ENCODE data around the gene MRPL12. TPM values are rescaled to one million over a fixed set of nuclear protein-coding genes. Genes with fewer than 3 reads are reported as not detected.
"Not testable (repeated sequence)": the region's sequence is repeated elsewhere in the genome, so short reads cannot be mapped to it uniquely, and the experiment has no call there.

MRPL12 gene
- total and polyA plus RNA-seq, 7 donors = 93.0 to 558 (median 175) TPM

- Histone ChIP-seq H3K4me3 (no peak overlapping the region), H3K9me3 (no peaks in the 10 kb centered on the region), H3K36me3 (ENCODE audit: insufficient read depth in 1 of 2, low read depth in 1 of 2) (peaks cover 0 to 59% of the 10 kb centered on the region in 2 donors), H3K27ac (no peak overlapping the region), H3K27me3 (ENCODE audit: insufficient read depth in 3 of 3, low read length in 2 of 3) (no peaks in the 10 kb centered on the region), H3K4me1 (no peaks in the 10 kb centered on the region)
- ATAC-seq = no peak
- TF ChIP-seq CTCF (IDR thresholded peaks at IDR 0.05) = no peak
- DNase-seq = peak in 1 of 2 donors; percentile 51
- 64 to 70% (median 69%) methylated on average over 18 of the region's 18 CpGs for WGBS, 3 donors
- intact Hi-C loops (cut with DNase I) = no loop called here
These were observed 30.7 kb upstream of the MRPL12 start for GRCh38 chr17:81672504-81672903.

GRCh38 chr17:81672954-81673353 is 30.2 kb upstream of the MRPL12 start:
- ATAC-seq = no peak
- intact Hi-C loops (cut with DNase I) = no loop called here
- H3K9me3 ChIP-seq = no peaks in the 10 kb centered on the region
- H3K27me3 ChIP-seq (ENCODE audit: insufficient read depth in 3 of 3, low read length in 2 of 3) = no peaks in the 10 kb centered on the region
- peaks cover 0 to 59% of the 10 kb centered on the region in 2 donors for H3K36me3 ChIP-seq (ENCODE audit: insufficient read depth in 1 of 2, low read depth in 1 of 2)
- no peak for TF ChIP-seq CTCF (IDR thresholded peaks at IDR 0.05)
- no peak overlapping the region for H3K4me3 ChIP-seq
- no peaks in the 10 kb centered on the region for H3K4me1 ChIP-seq
- no peak for DNase-seq
- 71 to 87% (median 81%) methylated on average over 16 of the region's 16 CpGs for WGBS, 3 donors
- no peak overlapping the region for H3K27ac ChIP-seq

- no peaks in the 10 kb centered on the region for H3K27me3 ChIP-seq (ENCODE audit: insufficient read depth in 3 of 3, low read length in 2 of 3)
- TF ChIP-seq CTCF (IDR thresholded peaks at IDR 0.05) = no peak
- WGBS, 3 donors = 74 to 81% (median 79%) methylated on average over 18 of the region's 18 CpGs
- H3K27ac ChIP-seq = no peak overlapping the region
- ATAC-seq (no peak), DNase-seq (no peak)
- H3K36me3 ChIP-seq (ENCODE audit: insufficient read depth in 1 of 2, low read depth in 1 of 2) = peaks cover 0 to 54% of the 10 kb centered on the region in 2 donors
- H3K9me3 ChIP-seq = no peaks in the 10 kb centered on the region
- no peak overlapping the region for H3K4me3 ChIP-seq
- H3K4me1 ChIP-seq = no peaks in the 10 kb centered on the region
- intact Hi-C loops (cut with DNase I) = no loop called here
These were observed 29.5 kb upstream of the MRPL12 start for GRCh38 chr17:81673561-81674258.

- H3K36me3 ChIP-seq (ENCODE audit: insufficient read depth in 1 of 2, low read depth in 1 of 2) = peaks cover 0 to 34% of the 10 kb centered on the region in 2 donors
- H3K9me3 ChIP-seq; H3K27me3 ChIP-seq (ENCODE audit: insufficient read depth in 3 of 3, low read length in 2 of 3); H3K4me1 ChIP-seq; intact Hi-C loops (cut with DNase I); H3K27ac ChIP-seq; H3K4me3 ChIP-seq: not testable (repeated sequence)
- peak in 1 of 4 donors; percentile 46 for ATAC-seq
- 36 to 46% (median 43%) methylated on average over 18 of the region's 18 CpGs for WGBS, 3 donors
- DNase-seq = peak in 1 of 2 donors; percentile 66
- TF ChIP-seq CTCF (IDR thresholded peaks at IDR 0.05) = peak; percentile 60
These were observed 27.5 kb upstream of the MRPL12 start for GRCh38 chr17:81675515-81676221.

Measured in psoas muscle (tissue), 8 donors.